H1 (cell line): Measurements from ENCODE around the gene CPSF2. TPM values are rescaled to one million over a fixed set of nuclear protein-coding genes. Genes with fewer than 3 reads are reported as not detected.

ENCODE experiments used
- CTCF ChIA-PET: fragments of 300-600 bp; sonication (Branson Sonifier 250); formaldehyde crosslinking; loops from one replicate; lab custom pipeline; 2021; ENCODE audit not compliant: partially characterized antibody; lab: Charles Lee
- POLR2A ChIA-PET: fragments of 300-600 bp; sonication (Branson Sonifier 250); formaldehyde crosslinking; loops from one replicate; lab custom pipeline; 2021; ENCODE audit warnings: inconsistent platforms; ENCODE audit not compliant: partially characterized antibody; lab: Charles Lee
- DNase-seq, 2 experiments: peaks; one replicate each; pipeline versions ENCODE4 v3.0.0 to v3.0.0-alpha.2; 2010 to 2022; ENCODE audit warnings: low spot score in 2 of 2, low read depth in 1 of 2, mixed read lengths in 1 of 2
- FAIRE-seq: peaks from 2 replicates; lab custom pipeline; 2011; peaks lifted over from hg19 to GRCh38; lab: Jason Lieb, UNC
- H2AFZ ChIP-seq: 2 replicates; pipeline ENCODE4 v1.8.1; 2012; ENCODE audit warnings: low read length, inconsistent platforms
- H2AK5ac ChIP-seq: 2 replicates; pipeline ENCODE4 v1.6.1; 2013; ENCODE audit warnings: low read depth, low read length
- H2BK120ac ChIP-seq: replicated peaks from 2 replicates; pipeline ENCODE3; 2013; ENCODE audit warnings: low read depth, low read length, inconsistent platforms
- H2BK12ac ChIP-seq: 2 replicates; pipeline ENCODE4 v1.6.1; 2013; ENCODE audit warnings: low read depth, low read length
- H2BK15ac ChIP-seq: 2 replicates; pipeline ENCODE4 v1.6.1; 2013; ENCODE audit warnings: low read length
- H2BK20ac ChIP-seq: 2 replicates; pipeline ENCODE4 v1.6.1; 2013; ENCODE audit warnings: low read length
- H2BK5ac ChIP-seq: 2 replicates; pipeline ENCODE4 v1.6.1; 2013; ENCODE audit warnings: low read depth, low read length
- H3K14ac ChIP-seq: 2 replicates; pipeline ENCODE4 v1.6.1; 2013; ENCODE audit warnings: inconsistent platforms; ENCODE audit not compliant: insufficient read length
- H3K18ac ChIP-seq: 2 replicates; pipeline ENCODE4 v1.6.1; 2013; ENCODE audit warnings: low read length; ENCODE audit errors: extremely low read depth
- H3K23ac ChIP-seq: 2 replicates; pipeline ENCODE4 v1.6.1; 2013; ENCODE audit warnings: inconsistent platforms; ENCODE audit not compliant: insufficient read length
- H3K23me2 ChIP-seq: 2 replicates; pipeline ENCODE4 v1.6.1; 2013; ENCODE audit warnings: low read depth, low read length
- H3K27ac ChIP-seq: 2 replicates; pipeline ENCODE4 v1.6.1; 2011; ENCODE audit warnings: low read depth, low read length, inconsistent platforms
- H3K27me3 ChIP-seq, 4 experiments: replicated peaks in 1 of 4; 1 replicate in 1 of 4; 2 replicates in 3 of 4; pipeline versions ENCODE4 v1.6.1 to v1.8.1; 2011 to 2013; ENCODE audit warnings: low read length in 3 of 4, mild to moderate bottlenecking in 3 of 4, inconsistent platforms in 2 of 4, mixed read lengths in 2 of 4, moderate library complexity in 1 of 4; ENCODE audit not compliant: control insufficient read depth in 3 of 4, insufficient read depth in 3 of 4; ENCODE audit errors: extremely low read depth in 1 of 4
- H3K36me3 ChIP-seq, 4 experiments: 2 replicates each; pipeline versions ENCODE4 v1.6.1 to v1.8.1; 2011 to 2013; ENCODE audit warnings: mild to moderate bottlenecking in 4 of 4, low read length in 3 of 4, moderate library complexity in 2 of 4, control low read depth in 1 of 4, inconsistent platforms in 1 of 4; ENCODE audit not compliant: insufficient read depth in 4 of 4, control insufficient read depth in 2 of 4
- H3K4ac ChIP-seq: replicated peaks from 2 replicates; pipeline ENCODE3; 2013; ENCODE audit warnings: low read length, low read depth, mixed read lengths, inconsistent platforms; ENCODE audit not compliant: insufficient read length
- H3K4me1 ChIP-seq, 4 experiments: replicated peaks in 1 of 4; 1 replicate in 1 of 4; 2 replicates in 3 of 4; pipeline versions ENCODE4 v1.6.1 to v1.8.1; 2011 to 2013; ENCODE audit warnings: low read length in 3 of 4, inconsistent platforms in 2 of 4, mixed read lengths in 1 of 4; ENCODE audit not compliant: insufficient read depth in 4 of 4, control insufficient read depth in 3 of 4
- H3K4me2 ChIP-seq, 2 experiments: 2 replicates each; pipeline versions ENCODE4 v1.6.1 to v1.8.1; 2011 to 2013; ENCODE audit warnings: low read depth in 2 of 2, low read length in 2 of 2, control low read depth in 1 of 2, inconsistent platforms in 1 of 2, mild to moderate bottlenecking in 1 of 2; ENCODE audit not compliant: insufficient read depth in 1 of 2
- H3K4me3 ChIP-seq, 4 experiments: fragments of 200-600, 300-600 bp in 1 of 4; sonication (generic), shearing (Covaris generic), sonication (Bioruptor Twin) in 1 of 4; 2 replicates each; pipeline versions ENCODE4 v1.5.1 to v1.8.1; 2011 to 2016; ENCODE audit warnings: low read length in 4 of 4, low read depth in 3 of 4, control low read depth in 2 of 4, inconsistent platforms in 2 of 4, mild to moderate bottlenecking in 2 of 4, mixed read lengths in 1 of 4, moderate library complexity in 1 of 4; ENCODE audit not compliant: insufficient read depth in 2 of 4; ENCODE audit errors: extremely low read depth in 1 of 4
- H3K56ac ChIP-seq: replicated peaks from 2 replicates; pipeline ENCODE3; 2013; ENCODE audit warnings: low read depth, mild to moderate bottlenecking, mixed read lengths, low read length, inconsistent platforms; ENCODE audit not compliant: insufficient read length
- H3K79me1 ChIP-seq: 2 replicates; pipeline ENCODE4 v1.6.1; 2013; ENCODE audit warnings: low read depth, low read length, control low read depth
- H3K79me2 ChIP-seq, 2 experiments: 2 replicates each; pipeline versions ENCODE4 v1.6.1 to v1.8.1; 2012 to 2013; ENCODE audit warnings: low read length in 2 of 2, mild to moderate bottlenecking in 2 of 2, inconsistent platforms in 1 of 2; ENCODE audit not compliant: insufficient read depth in 2 of 2, control insufficient read depth in 1 of 2
- H3K9ac ChIP-seq, 4 experiments: replicated peaks in 1 of 4; 1 replicate in 1 of 4; 2 replicates in 3 of 4; pipeline versions ENCODE4 v1.6.1 to v1.8.1; 2011 to 2013; ENCODE audit warnings: low read depth in 3 of 4, low read length in 3 of 4, control low read depth in 2 of 4, mild to moderate bottlenecking in 2 of 4, moderate library complexity in 2 of 4, inconsistent platforms in 1 of 4; ENCODE audit errors: extremely low read depth in 1 of 4
- H3K9me3 ChIP-seq, 2 experiments: 2 replicates each; pipeline versions ENCODE4 v1.6.1 to v1.8.1; 2012 to 2013; ENCODE audit warnings: mild to moderate bottlenecking in 2 of 2, moderate library complexity in 2 of 2, control low read depth in 1 of 2, inconsistent platforms in 1 of 2, low read depth in 1 of 2, low read length in 1 of 2, mixed read lengths in 1 of 2; ENCODE audit not compliant: insufficient read depth in 2 of 2
- H4K20me1 ChIP-seq, 2 experiments: replicated peaks in 1 of 2; 2 replicates each; pipeline versions ENCODE3 to v1.8.1; 2011 to 2013; ENCODE audit warnings: inconsistent platforms in 2 of 2, low read length in 2 of 2, mild to moderate bottlenecking in 1 of 2; ENCODE audit not compliant: insufficient read depth in 2 of 2, control insufficient read depth in 1 of 2
- H4K5ac ChIP-seq: 2 replicates; pipeline ENCODE4 v1.6.1; 2013; ENCODE audit warnings: low read length, low read depth, mixed read lengths, inconsistent platforms; ENCODE audit not compliant: insufficient read length
- H4K8ac ChIP-seq: 2 replicates; pipeline ENCODE4 v1.8.0; 2013; ENCODE audit warnings: mild to moderate bottlenecking, moderate library complexity, low read length, inconsistent platforms; ENCODE audit not compliant: insufficient read depth; ENCODE audit errors: extremely low read depth
- H4K91ac ChIP-seq: replicated peaks from 2 replicates; pipeline ENCODE3; 2013; ENCODE audit warnings: low read length, mixed read lengths, inconsistent platforms; ENCODE audit not compliant: insufficient read length
- BCL11A ChIP-seq, 2 experiments: IDR thresholded peaks; one replicate each; pipeline ENCODE4 v1.6.1; 2011; ENCODE audit warnings: low read depth in 2 of 2, low read length in 2 of 2, mild to moderate bottlenecking in 2 of 2
- FOSL1 ChIP-seq: IDR thresholded peaks from 2 replicates; pipeline ENCODE4 v1.6.1; 2011; ENCODE audit warnings: mild to moderate bottlenecking, low read depth, low read length, moderate library complexity; ENCODE audit not compliant: insufficient read depth
- YY1 ChIP-seq: IDR thresholded peaks from 2 replicates; pipeline ENCODE4 v1.6.1; 2011; ENCODE audit warnings: low read depth, mild to moderate bottlenecking, low read length
- WGBS, 2 experiments: shearing (Covaris generic) in 1 of 2; methylation state at CpG; one replicate each; pipeline versions ENCODE4 v1.1.6 to v1.1.7; 2013 to 2015; ENCODE audit warnings: low lambda C conversion rate in 2 of 2, mixed read lengths in 2 of 2, inconsistent platforms in 1 of 2, low coverage in 1 of 2, missing lambda C conversion rate in 1 of 2; ENCODE audit not compliant: insufficient replicate concordance in 2 of 2, insufficient coverage in 1 of 2, insufficient read length in 1 of 2; ENCODE audit errors: extremely low coverage in 1 of 2, missing lambda C conversion rate in 1 of 2; 5-methylcytosine and 5-hydroxymethylcytosine counted together
- polyA plus RNA-seq, 7 experiments: library from polyadenylated mRNA; depleted of rRNA in 3 of 7; stranded (reverse) in 5 of 7; unstranded in 2 of 7; fragments of >200 nt in 5 of 7; fragments of 200-250 nt in 2 of 7; gene quantifications; 1 replicate in 5 of 7; 2 replicates in 1 of 7; 4 replicates in 1 of 7; pipeline versions ENCODE4 v1.2.1 to v1.2.3, GENCODE V29; 2011 to 2013; ENCODE audit warnings: missing spikeins in 2 of 7, mixed read lengths in 2 of 7
- total RNA-seq: library from RNA; stranded (reverse); fragmentation: NEBNext Ultra II Directional; extraction: Animal tissue kit (Norgen Biotek cat#: 25700); gene quantifications from 2 replicates; pipeline ENCODE4 v1.2.1, GENCODE V29; 2021

Gene CPSF2
- total and polyA plus RNA-seq, 2 of the 8 experiments (the other 6 are each of a cell fraction or from before 2014, with no cell fraction given) = 11.3 to 130 TPM

DNA sequence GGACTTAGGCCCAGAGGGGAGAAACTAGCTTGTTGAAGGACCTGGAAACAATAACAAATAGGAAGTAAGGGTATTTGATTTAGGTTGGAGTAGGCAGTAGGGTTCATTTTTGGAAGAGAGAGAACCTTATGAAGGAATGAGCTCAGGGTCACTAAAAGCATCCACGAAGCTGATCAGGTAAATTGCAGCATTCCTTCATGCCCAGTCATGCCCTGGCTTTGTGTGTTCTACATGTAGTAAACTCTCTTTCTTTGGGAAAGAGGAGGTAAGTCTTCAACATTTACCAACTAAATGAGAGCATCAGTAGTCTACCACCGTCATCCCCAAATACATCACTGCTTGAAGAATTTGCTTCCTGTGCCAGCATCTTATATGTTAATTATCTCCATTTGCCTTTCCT, 54.7 kb downstream of the CPSF2 start:
- Histone ChIP-seq H3K36me3 (no peaks in the 10 kb centered on the region), H3K18ac (no peak overlapping the region), H4K91ac (no peak overlapping the region), H2AK5ac (no peak overlapping the region), H3K4me2 (no peak overlapping the region), H3K27me3 (no peaks in the 10 kb centered on the region), H3K79me2 (no peaks in the 10 kb centered on the region), H3K4me3 (no peak overlapping the region), H2BK5ac (no peak overlapping the region), H2AFZ (no peak overlapping the region), H3K56ac (no peak overlapping the region), H3K14ac (no peak overlapping the region), H3K79me1 (no peaks in the 10 kb centered on the region), H3K4me1 (no peaks in the 10 kb centered on the region), H3K23ac (no peak overlapping the region), H2BK12ac (no peak overlapping the region), H2BK20ac (no peak overlapping the region), H4K8ac (no peak overlapping the region), H2BK120ac (no peak overlapping the region), H3K9ac (no peak overlapping the region), H3K9me3 (no peaks in the 10 kb centered on the region), H4K5ac (no peak overlapping the region), H3K23me2 (no peaks in the 10 kb centered on the region; the same call in 1 of the 2 replicates), H2BK15ac (no peak overlapping the region), H4K20me1 (no peaks in the 10 kb centered on the region), H3K4ac (no peak overlapping the region), H3K27ac (no peak overlapping the region)
- FAIRE-seq = no peak
- ChIA-PET CTCF (interaction anchor here (1.0 kb wide), 1 partner anchor 17 kb away, joined by 3 read pairs; no protein-coding TSS in a partner anchor), POLR2A (no interaction called here)
- no peak for DNase-seq
- WGBS, 2 experiments = 86% methylated on average over 2 of the region's 2 CpGs; no CpG with 5 or more reads in 1 of the 2 experiments
- no peak for TF ChIP-seq BCL11A (IDR thresholded peaks at IDR 0.05; ENCODE audit: low read depth in 2 of 2, low read length in 2 of 2)
- TF ChIP-seq FOSL1 = no peak
- no peak for TF ChIP-seq YY1
